Nephron (organoid): ENCODE data around the gene CER1.
"Not testable (repeated sequence)": the region's sequence is repeated elsewhere in the genome, so short reads cannot be mapped to it uniquely, and the experiment has no call there.

Experiments used
- H3K27ac Mint-ChIP-seq, 3 experiments: 2 replicates each; pipeline ENCODE4 v1.8.0; 2020; ENCODE audit warnings: mixed read lengths in 3 of 3, mild to moderate bottlenecking in 2 of 3, moderate library complexity in 1 of 3
- H3K27me3 Mint-ChIP-seq: 2 replicates; pipeline ENCODE4 v1.8.0; 2021; ENCODE audit warnings: low read depth, mild to moderate bottlenecking, moderate library complexity, mixed read lengths
- H3K36me3 Mint-ChIP-seq: 2 replicates; pipeline ENCODE4 v1.8.0; 2020; ENCODE audit warnings: low read depth, mixed read lengths
- H3K4me1 Mint-ChIP-seq: 2 replicates; pipeline ENCODE4 v1.8.0; 2020; ENCODE audit warnings: mixed read lengths
- H3K4me3 Mint-ChIP-seq, 3 experiments: 2 replicates each; pipeline ENCODE4 v1.8.0; 2020; ENCODE audit warnings: mild to moderate bottlenecking in 3 of 3, mixed read lengths in 3 of 3, moderate library complexity in 2 of 3
- H3K9me3 Mint-ChIP-seq: 2 replicates; pipeline ENCODE4 v1.8.0; 2020; ENCODE audit warnings: mixed read lengths
- CTCF ChIP-seq, 3 experiments: fragments of 200-600 bp; sonication (generic); IDR thresholded peaks; one replicate each; pipeline ENCODE4 v1.5.0; 2021; ENCODE audit warnings: antibody characterized with exemption in 3 of 3; ENCODE audit not compliant: unreplicated experiment in 3 of 3

Gene CER1

GRCh38 chr9:14686168-14686567, 36.4 kb downstream of the CER1 start:
- Mint-ChIP-seq H3K4me1 (peaks cover 3% of the 10 kb centered on the region), H3K36me3 (peaks cover 59% of the 10 kb centered on the region), H3K9me3 (peaks cover 4% of the 10 kb centered on the region), H3K27ac (no peak overlapping the region), H3K27me3 (no peaks in the 10 kb centered on the region), H3K4me3 (no peak overlapping the region)
- no peak for TF ChIP-seq CTCF (IDR thresholded peaks at IDR 0.05; ENCODE audit: unreplicated experiment in 3 of 3)

- H3K4me1 Mint-ChIP-seq, H3K27me3 Mint-ChIP-seq, H3K9me3 Mint-ChIP-seq, H3K27ac Mint-ChIP-seq, H3K4me3 Mint-ChIP-seq: not testable (repeated sequence)
- peaks cover 60% of the 10 kb centered on the region for H3K36me3 Mint-ChIP-seq
Measured at GRCh38 chr9:14682616-14683015, 39.9 kb downstream of the CER1 start.

DNA sequence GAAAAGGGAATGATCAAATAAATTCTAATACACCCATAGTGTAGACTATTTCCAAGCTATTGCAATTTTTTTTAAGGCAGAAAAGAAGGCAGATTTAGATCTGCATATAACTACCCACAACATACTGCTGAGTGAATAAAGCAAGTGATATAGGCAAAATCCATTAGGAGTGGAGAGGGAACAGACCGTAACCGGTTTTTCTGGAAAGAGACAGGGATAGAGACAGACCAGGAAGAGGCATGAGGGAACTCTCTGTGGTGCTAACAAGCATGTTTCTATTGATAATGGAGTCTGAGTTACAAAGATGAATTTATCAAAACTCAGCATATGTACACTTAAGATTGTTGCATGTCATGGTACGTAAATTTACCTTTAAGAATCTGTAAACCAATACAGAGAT, 43.8 kb downstream of the CER1 start:
- TF ChIP-seq CTCF (IDR thresholded peaks at IDR 0.05; ENCODE audit: unreplicated experiment in 3 of 3): no peak
- peak overlapping the region in 1 of 3 experiments; percentile 15 for H3K27ac Mint-ChIP-seq
- H3K4me3 Mint-ChIP-seq: no peak overlapping the region
- H3K4me1 Mint-ChIP-seq: no peaks in the 10 kb centered on the region
- peaks cover 45% of the 10 kb centered on the region for H3K36me3 Mint-ChIP-seq
- H3K9me3 Mint-ChIP-seq: peaks cover 4% of the 10 kb centered on the region
- H3K27me3 Mint-ChIP-seq: no peaks in the 10 kb centered on the region

- no peaks in the 10 kb centered on the region for H3K4me1 Mint-ChIP-seq
- TF ChIP-seq CTCF (IDR thresholded peaks at IDR 0.05; ENCODE audit: unreplicated experiment in 3 of 3): no peak
- peak overlapping the region in 1 of 3 experiments; percentile 9 for H3K27ac Mint-ChIP-seq
- no peaks in the 10 kb centered on the region for H3K27me3 Mint-ChIP-seq
- peaks cover 4% of the 10 kb centered on the region for H3K9me3 Mint-ChIP-seq
- H3K36me3 Mint-ChIP-seq: peaks cover 43% of the 10 kb centered on the region
- H3K4me3 Mint-ChIP-seq: no peak overlapping the region
Measured at GRCh38 chr9:14677872-14678271, 44.7 kb downstream of the CER1 start.

DNA sequence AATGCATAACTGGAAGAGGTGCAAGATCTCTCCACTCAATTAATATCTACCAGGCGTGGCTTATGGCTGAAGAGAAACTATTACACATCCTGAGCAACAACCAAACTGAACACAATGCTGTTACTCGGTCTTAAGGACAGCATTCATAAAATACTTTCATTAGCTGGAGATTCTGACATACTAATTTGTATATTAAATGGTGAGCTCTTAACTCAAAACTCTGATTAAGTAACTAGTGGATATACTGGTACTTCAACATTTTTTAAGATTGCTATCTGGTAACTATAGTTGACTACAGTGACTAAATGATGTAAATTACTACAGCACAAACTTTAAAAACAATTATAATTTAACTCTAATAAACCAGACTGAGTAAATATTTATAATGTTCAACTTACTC, 45.1 kb downstream of the CER1 start:
- Mint-ChIP-seq H3K4me3 (no peak overlapping the region), H3K27me3 (no peaks in the 10 kb centered on the region), H3K9me3 (no peaks in the 10 kb centered on the region), H3K4me1 (no peaks in the 10 kb centered on the region), H3K36me3 (peaks cover 41% of the 10 kb centered on the region), H3K27ac (no peak overlapping the region)
- no peak for TF ChIP-seq CTCF (IDR thresholded peaks at IDR 0.05; ENCODE audit: unreplicated experiment in 3 of 3)

DNA sequence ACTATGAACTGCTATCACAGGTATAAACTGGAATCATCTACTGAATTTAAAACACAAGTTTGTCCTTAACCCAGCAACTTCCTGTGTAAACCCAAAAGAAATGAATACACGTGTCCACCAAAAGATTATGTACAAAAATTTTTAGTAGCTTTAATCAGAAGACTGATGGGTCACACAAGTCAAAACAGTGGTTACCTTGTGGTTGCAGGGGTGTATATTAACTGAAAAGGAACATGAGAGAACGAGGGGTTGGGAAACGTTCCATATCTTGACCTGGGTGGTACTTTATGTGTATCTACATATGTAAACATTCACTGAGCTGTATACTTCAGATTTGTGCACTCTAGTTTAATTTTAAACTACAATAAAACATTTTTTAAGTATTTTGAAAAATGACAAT, 47.9 kb downstream of the CER1 start:
- Mint-ChIP-seq H3K27me3 (no peaks in the 10 kb centered on the region), H3K9me3 (no peaks in the 10 kb centered on the region), H3K36me3 (peaks cover 37% of the 10 kb centered on the region), H3K4me3 (no peak overlapping the region), H3K27ac (no peak overlapping the region), H3K4me1 (no peaks in the 10 kb centered on the region)
- TF ChIP-seq CTCF (IDR thresholded peaks at IDR 0.05; ENCODE audit: unreplicated experiment in 3 of 3): no peak
